HG03108 (cell line): ENCODE data around the gene DNASE1L1.

Experiments used
- ATAC-seq: cut with Tn5 transposase; IDR thresholded peaks from one replicate; pipeline ENCODE4 v1.9.1; 2021; ENCODE audit warnings: moderate library complexity; ENCODE audit not compliant: unreplicated experiment

Gene DNASE1L1

GRCh38 chrX:154436983-154437752, 28.1 kb upstream of the DNASE1L1 start, which contains the start of gene GDI1:
Gene GDI1, plus strand, starts transcription at chrX:154437154. Its CDS starts 101 bp downstream, at chrX:154437255.
- no peak for ATAC-seq

GRCh38 chrX:154436374-154436982, 27.4 kb upstream of the DNASE1L1 start:
- ATAC-seq, result no peak

GRCh38 chrX:154435171-154435733, 26.2 kb upstream of the DNASE1L1 start:
- ATAC-seq, result no peak

GRCh38 chrX:154434394-154435168, 25.5 kb upstream of the DNASE1L1 start:
- no peak for ATAC-seq

- no peak for ATAC-seq
Measured at GRCh38 chrX:154433605-154434004, 24.6 kb upstream of the DNASE1L1 start.

GRCh38 chrX:154432210-154432609, 23.2 kb upstream of the DNASE1L1 start:
- ATAC-seq, result no peak

GRCh38 chrX:154431341-154431740, 22.3 kb upstream of the DNASE1L1 start:
- no peak for ATAC-seq

GRCh38 chrX:154430916-154431315, 21.9 kb upstream of the DNASE1L1 start:
- no peak for ATAC-seq

GRCh38 chrX:154430479-154430878, 21.4 kb upstream of the DNASE1L1 start:
- no peak for ATAC-seq

- ATAC-seq, result no peak
Measured at GRCh38 chrX:154429711-154430110, 20.7 kb upstream of the DNASE1L1 start.

- peak; percentile 97 for ATAC-seq
Measured at GRCh38 chrX:154428176-154429171, 19.4 kb upstream of the DNASE1L1 start, which contains the start of gene ATP6AP1. Gene ATP6AP1, plus strand, starts transcription at chrX:154428677. Its CDS starts 16 bp downstream, at chrX:154428693.

GRCh38 chrX:154426916-154427770, 18.1 kb upstream of the DNASE1L1 start:
- no peak for ATAC-seq

GRCh38 chrX:154420402-154420756, 11.3 kb upstream of the DNASE1L1 start:
- no peak for ATAC-seq

- no peak for ATAC-seq
Measured at GRCh38 chrX:154419688-154420401, 10.8 kb upstream of the DNASE1L1 start.

- ATAC-seq, result no peak
Measured at GRCh38 chrX:154419189-154419588, 10.1 kb upstream of the DNASE1L1 start.

- no peak for ATAC-seq
Measured at GRCh38 chrX:154417157-154417556, 8.1 kb upstream of the DNASE1L1 start.

GRCh38 chrX:154413142-154413541, 4.1 kb upstream of the DNASE1L1 start:
- ATAC-seq, result no peak

GRCh38 chrX:154412468-154412867, 3.4 kb upstream of the DNASE1L1 start:
- ATAC-seq, result no peak

- ATAC-seq, result peak; percentile 45
Measured at GRCh38 chrX:154411981-154412340, 2.9 kb upstream of the DNASE1L1 start.
